K562 (cell line): ENCODE results near the gene LHB. TPM values are rescaled to one million over a fixed set of nuclear protein-coding genes. Genes with fewer than 3 reads are reported as not detected.

Source experiments
- FOSL1 ChIP-seq: fragments of 200-800 bp; sonication (Bioruptor generic); conservative IDR thresholded peaks from 2 replicates; pipeline ENCODE4 v1.6.1; 2016; ENCODE audit warnings: missing genetic modification characterization, missing compliant biosample characterization
- HMGN3 ChIP-seq: IDR thresholded peaks from 2 replicates; pipeline ENCODE4 v1.6.1; 2011; ENCODE audit warnings: borderline replicate concordance, low read depth, mild to moderate bottlenecking, mixed read lengths, low read length; ENCODE audit not compliant: insufficient read length; ENCODE audit errors: extremely low read depth
- IRF2 ChIP-seq: sonication (generic); formaldehyde crosslinking; IDR thresholded peaks from 2 replicates; pipeline ENCODE4 v1.8.1; 2022; ENCODE audit warnings: mild to moderate bottlenecking, missing genetic modification reagents
- NR0B1 ChIP-seq: fragments of 450-650 bp; IDR thresholded peaks from one replicate; pipeline ENCODE4 v1.6.1; 2018; ENCODE audit warnings: mild to moderate bottlenecking, moderate library complexity; ENCODE audit not compliant: partially characterized antibody
- PHF21A ChIP-seq: fragments of 450-650 bp; IDR thresholded peaks from 2 replicates; pipeline ENCODE4 v1.6.1; 2017; ENCODE audit warnings: low read depth, borderline replicate concordance
- PRMT5 ChIP-seq: sonication (generic); formaldehyde crosslinking; IDR thresholded peaks from 2 replicates; pipeline ENCODE4 v1.5.0; 2020; ENCODE audit warnings: missing genetic modification reagents
- SMAD2 ChIP-seq: fragments of 150-350 bp; IDR thresholded peaks from 2 replicates; pipeline ENCODE4 v1.6.1; 2014; ENCODE audit warnings: low read depth, mild to moderate bottlenecking, low read length
- SP1 ChIP-seq: sonication (generic); formaldehyde crosslinking; IDR thresholded peaks from 2 replicates; pipeline ENCODE4 v1.8.1; 2022; ENCODE audit warnings: mild to moderate bottlenecking, missing genetic modification reagents
- STAT5A ChIP-seq: IDR thresholded peaks from 2 replicates; pipeline ENCODE4 v1.6.1; 2012; ENCODE audit warnings: low read length, inconsistent platforms, borderline replicate concordance
- TGIF2 ChIP-seq: sonication (generic); formaldehyde crosslinking; IDR thresholded peaks from 2 replicates; pipeline ENCODE4 v1.8.1; 2022; ENCODE audit warnings: mild to moderate bottlenecking, missing genetic modification reagents, moderate library complexity
- UBTF ChIP-seq, 2 experiments: IDR thresholded peaks; 2 replicates each; pipeline ENCODE4 v1.6.1; 2012; ENCODE audit warnings: improper control_type of control experiment in 2 of 2, low read depth in 2 of 2, low read length in 2 of 2, borderline replicate concordance in 1 of 2
- ZNF384 ChIP-seq: IDR thresholded peaks from 2 replicates; pipeline ENCODE4 v1.6.1; 2012; ENCODE audit warnings: low read depth, low read length, improper control_type of control experiment
- ZSCAN29 ChIP-seq: fragments of 450-650 bp; IDR thresholded peaks from 2 replicates; pipeline ENCODE4 v1.6.1; 2017
- polyA plus RNA-seq, 8 experiments: library from polyadenylated mRNA; depleted of rRNA in 4 of 8; stranded (reverse) in 5 of 8; unstranded in 3 of 8; fragments of >200 nt; fragmentation: Nextera tagmentation in 2 of 8; fragmentation: Illumina TruSeq in 1 of 8; extraction: Ambion mirVana in 2 of 8; extraction: Trizol in 1 of 8; gene quantifications; 2 replicates each; pipeline versions ENCODE4 v1.2.1 to v1.2.3, GENCODE V29; 2011 to 2014; ENCODE audit warnings: inconsistent platforms in 1 of 8, missing spikeins in 1 of 8
- total RNA-seq, 7 experiments: library from RNA; depleted of rRNA in 6 of 7; stranded (reverse); fragments of >200 nt in 6 of 7; fragmentation: Illumina TruSeq in 2 of 7; extraction: Trizol in 2 of 7; gene quantifications; 2 replicates each; pipeline versions ENCODE4 v1.2.1 to v1.2.3, GENCODE V29; 2011 to 2021; ENCODE audit warnings: low replicate concordance in 1 of 7
- TF ChIP-seq, protein P1 (sequence below): fragments of 150-350 bp; conservative IDR thresholded peaks from 2 replicates; pipeline ENCODE4 v1.6.1; 2014; ENCODE audit warnings: low read length
- TF ChIP-seq, protein P2 (sequence below): fragments of 450-650 bp; formaldehyde crosslinking; conservative IDR thresholded peaks from 2 replicates; pipeline ENCODE4 v1.4.0; 2022; ENCODE audit warnings: mild to moderate bottlenecking, missing genetic modification characterization
- TF ChIP-seq, protein P3 (sequence below): sonication (generic); formaldehyde crosslinking; IDR thresholded peaks from 2 replicates; pipeline ENCODE4 v1.5.0; 2020; ENCODE audit warnings: missing genetic modification reagents
- TF ChIP-seq, protein P4 (sequence below): fragments of 450-650 bp; formaldehyde crosslinking; IDR thresholded peaks from 2 replicates; pipeline ENCODE4 v1.4.0; 2022; ENCODE audit warnings: mild to moderate bottlenecking, moderate library complexity

The LHB gene
- total and polyA plus RNA-seq, 9 of the 15 experiments (the other 6 are each of a cell fraction or from before 2014, with no cell fraction given), result 0.54 TPM; not detected in 8

DNA sequence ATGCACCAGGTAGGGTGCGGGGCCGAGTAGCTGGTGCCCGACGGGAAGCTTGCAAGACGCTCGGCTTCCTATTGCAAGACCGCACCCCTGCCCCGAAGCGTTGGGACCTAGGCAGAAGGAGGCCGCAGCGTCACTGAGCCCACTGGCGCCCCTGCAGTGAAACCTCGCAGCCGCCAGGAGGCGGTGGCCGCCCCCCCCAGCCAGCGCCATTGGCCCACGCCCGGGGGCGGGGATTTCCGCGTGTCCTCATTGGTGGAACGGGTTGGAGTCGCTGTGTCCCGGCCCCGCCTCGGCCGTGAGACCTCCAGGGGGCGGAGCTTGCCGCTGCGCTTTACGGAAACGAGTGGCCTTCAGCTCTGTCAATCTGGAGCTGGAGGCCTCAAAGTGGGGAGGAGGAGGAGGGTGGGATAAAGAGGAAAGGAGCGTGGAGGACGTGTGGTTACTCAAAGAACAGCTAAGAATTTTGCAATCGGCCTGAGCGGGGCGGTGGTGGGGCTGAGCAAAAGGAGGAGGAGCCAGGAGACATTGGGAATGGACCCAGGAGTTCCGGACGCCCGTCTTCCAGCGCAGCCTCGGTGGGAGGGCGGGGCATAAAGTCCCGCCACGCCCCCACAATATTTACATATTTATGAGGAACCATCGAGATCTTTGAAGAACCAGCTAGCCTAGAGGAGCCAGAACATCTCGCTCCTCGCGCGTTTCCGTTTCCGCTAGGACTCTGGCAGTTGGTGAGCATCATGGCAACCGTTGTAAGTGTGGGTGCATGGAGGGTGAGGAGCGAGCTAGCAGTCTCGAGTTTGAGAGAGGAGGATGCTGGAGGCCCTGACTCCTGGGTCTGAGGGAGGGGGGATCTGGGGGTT lies 23.5 kb downstream of the LHB start, which contains the start of the genes GYS1 and RUVBL2 (continued):
- TF ChIP-seq UBTF (IDR thresholded peaks at IDR 0.05; ENCODE audit: borderline replicate concordance in 1 of 2, low read depth in 2 of 2, low read length in 2 of 2) (0 out of 4 replicates have a peak, but pooled peaks of 1 of the 2 experiments have one; percentile 59), NR0B1 (no peak), PRMT5 (CRISPR knock-in tag) (no peak), ZNF384 (no peak), SMAD2 (no peak), STAT5A (no peak), ZSCAN29 (no peak), PHF21A (no peak), FOSL1 (tag) (no peak), SP1 (CRISPR knock-in tag) (peak; percentile 99), HMGN3 (peak; percentile 86), TGIF2 (CRISPR knock-in tag) (no peak), IRF2 (CRISPR knock-in tag) (no peak)
- TF ChIP-seq, protein P1, sequence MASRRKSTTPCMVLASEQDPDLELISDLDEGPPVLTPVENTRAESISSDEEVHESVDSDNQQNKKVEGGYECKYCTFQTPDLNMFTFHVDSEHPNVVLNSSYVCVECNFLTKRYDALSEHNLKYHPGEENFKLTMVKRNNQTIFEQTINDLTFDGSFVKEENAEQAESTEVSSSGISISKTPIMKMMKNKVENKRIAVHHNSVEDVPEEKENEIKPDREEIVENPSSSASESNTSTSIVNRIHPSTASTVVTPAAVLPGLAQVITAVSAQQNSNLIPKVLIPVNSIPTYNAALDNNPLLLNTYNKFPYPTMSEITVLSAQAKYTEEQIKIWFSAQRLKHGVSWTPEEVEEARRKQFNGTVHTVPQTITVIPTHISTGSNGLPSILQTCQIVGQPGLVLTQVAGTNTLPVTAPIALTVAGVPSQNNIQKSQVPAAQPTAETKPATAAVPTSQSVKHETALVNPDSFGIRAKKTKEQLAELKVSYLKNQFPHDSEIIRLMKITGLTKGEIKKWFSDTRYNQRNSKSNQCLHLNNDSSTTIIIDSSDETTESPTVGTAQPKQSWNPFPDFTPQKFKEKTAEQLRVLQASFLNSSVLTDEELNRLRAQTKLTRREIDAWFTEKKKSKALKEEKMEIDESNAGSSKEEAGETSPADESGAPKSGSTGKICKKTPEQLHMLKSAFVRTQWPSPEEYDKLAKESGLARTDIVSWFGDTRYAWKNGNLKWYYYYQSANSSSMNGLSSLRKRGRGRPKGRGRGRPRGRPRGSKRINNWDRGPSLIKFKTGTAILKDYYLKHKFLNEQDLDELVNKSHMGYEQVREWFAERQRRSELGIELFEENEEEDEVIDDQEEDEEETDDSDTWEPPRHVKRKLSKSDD, result no peak
- TF ChIP-seq, protein P2, sequence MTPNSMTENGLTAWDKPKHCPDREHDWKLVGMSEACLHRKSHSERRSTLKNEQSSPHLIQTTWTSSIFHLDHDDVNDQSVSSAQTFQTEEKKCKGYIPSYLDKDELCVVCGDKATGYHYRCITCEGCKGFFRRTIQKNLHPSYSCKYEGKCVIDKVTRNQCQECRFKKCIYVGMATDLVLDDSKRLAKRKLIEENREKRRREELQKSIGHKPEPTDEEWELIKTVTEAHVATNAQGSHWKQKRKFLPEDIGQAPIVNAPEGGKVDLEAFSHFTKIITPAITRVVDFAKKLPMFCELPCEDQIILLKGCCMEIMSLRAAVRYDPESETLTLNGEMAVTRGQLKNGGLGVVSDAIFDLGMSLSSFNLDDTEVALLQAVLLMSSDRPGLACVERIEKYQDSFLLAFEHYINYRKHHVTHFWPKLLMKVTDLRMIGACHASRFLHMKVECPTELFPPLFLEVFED (CRISPR knock-in tag), result no peak
- TF ChIP-seq, protein P3, sequence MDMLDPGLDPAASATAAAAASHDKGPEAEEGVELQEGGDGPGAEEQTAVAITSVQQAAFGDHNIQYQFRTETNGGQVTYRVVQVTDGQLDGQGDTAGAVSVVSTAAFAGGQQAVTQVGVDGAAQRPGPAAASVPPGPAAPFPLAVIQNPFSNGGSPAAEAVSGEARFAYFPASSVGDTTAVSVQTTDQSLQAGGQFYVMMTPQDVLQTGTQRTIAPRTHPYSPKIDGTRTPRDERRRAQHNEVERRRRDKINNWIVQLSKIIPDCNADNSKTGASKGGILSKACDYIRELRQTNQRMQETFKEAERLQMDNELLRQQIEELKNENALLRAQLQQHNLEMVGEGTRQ, result no peak
- TF ChIP-seq, protein P4, sequence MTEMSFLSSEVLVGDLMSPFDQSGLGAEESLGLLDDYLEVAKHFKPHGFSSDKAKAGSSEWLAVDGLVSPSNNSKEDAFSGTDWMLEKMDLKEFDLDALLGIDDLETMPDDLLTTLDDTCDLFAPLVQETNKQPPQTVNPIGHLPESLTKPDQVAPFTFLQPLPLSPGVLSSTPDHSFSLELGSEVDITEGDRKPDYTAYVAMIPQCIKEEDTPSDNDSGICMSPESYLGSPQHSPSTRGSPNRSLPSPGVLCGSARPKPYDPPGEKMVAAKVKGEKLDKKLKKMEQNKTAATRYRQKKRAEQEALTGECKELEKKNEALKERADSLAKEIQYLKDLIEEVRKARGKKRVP (CRISPR knock-in tag), result no peak
